CD4-positive, alpha-beta memory T cell (primary cell): ENCODE data around the gene TRIM40. TPM values are rescaled to one million over a fixed set of nuclear protein-coding genes. Genes with fewer than 3 reads are reported as not detected.

Source experiments
- CTCF ChIA-PET: fragments of 350-600 bp; sonication (Branson Sonifier 250); formaldehyde crosslinking; loops from one replicate; lab custom pipeline; 2021; ENCODE audit warnings: inconsistent platforms; ENCODE audit not compliant: partially characterized antibody; lab: Charles Lee
- POLR2A ChIA-PET: fragments of 350-600 bp; sonication (Branson Sonifier 250); formaldehyde crosslinking; loops from one replicate; lab custom pipeline; 2021; ENCODE audit not compliant: partially characterized antibody; lab: Charles Lee
- DNase-seq, 5 donors: peaks; one replicate each; pipeline versions ENCODE4 v3.0.0 to v3.0.0-alpha.2; 2020 to 2022; ENCODE audit warnings: mixed read lengths in 1 of 5
- H3K27ac ChIP-seq: one replicate; pipeline ENCODE4 v1.7.0; 2013; ENCODE audit warnings: low read depth, low read length
- H3K27me3 ChIP-seq: 2 replicates; pipeline ENCODE4 v1.7.0; 2013; ENCODE audit warnings: mild to moderate bottlenecking, low read length, moderate library complexity; ENCODE audit not compliant: insufficient read depth
- H3K36me3 ChIP-seq: 2 replicates; pipeline ENCODE4 v1.7.0; 2013; ENCODE audit warnings: mild to moderate bottlenecking, low read length, moderate library complexity; ENCODE audit not compliant: insufficient read depth
- H3K4me1 ChIP-seq: 2 replicates; pipeline ENCODE4 v1.7.0; 2013; ENCODE audit warnings: mild to moderate bottlenecking, low read length, moderate library complexity; ENCODE audit not compliant: insufficient read depth
- H3K4me3 ChIP-seq, 2 donors: one replicate each; pipeline ENCODE4 v1.7.0; 2013; ENCODE audit warnings: low read length in 2 of 2, mild to moderate bottlenecking in 1 of 2
- H3K9me3 ChIP-seq, 2 donors: one replicate each; pipeline ENCODE4 v1.7.0; 2013; ENCODE audit warnings: low read length in 2 of 2, control low read depth in 1 of 2; ENCODE audit not compliant: control insufficient read depth in 1 of 2
- H3K27ac Mint-ChIP-seq, 7 donors: one replicate each; pipeline ENCODE4 v1.8.0; 2020 to 2021; ENCODE audit warnings: mixed read lengths in 7 of 7, mild to moderate bottlenecking in 6 of 7, inconsistent platforms in 3 of 7, moderate library complexity in 3 of 7
- H3K27me3 Mint-ChIP-seq, 2 donors: one replicate each; pipeline ENCODE4 v1.8.0; 2020 to 2021; ENCODE audit warnings: mixed read lengths in 2 of 2
- H3K36me3 Mint-ChIP-seq, 2 donors: one replicate each; pipeline ENCODE4 v1.8.0; 2020 to 2021; ENCODE audit warnings: mixed read lengths in 2 of 2, inconsistent platforms in 1 of 2, mild to moderate bottlenecking in 1 of 2
- H3K4me1 Mint-ChIP-seq, 4 donors: one replicate each; pipeline ENCODE4 v1.8.0; 2020 to 2021; ENCODE audit warnings: mixed read lengths in 4 of 4, mild to moderate bottlenecking in 1 of 4
- H3K4me3 Mint-ChIP-seq, 8 donors: one replicate each; pipeline ENCODE4 v1.8.0; 2020 to 2021; ENCODE audit warnings: mixed read lengths in 8 of 8, mild to moderate bottlenecking in 7 of 8, moderate library complexity in 6 of 8, inconsistent platforms in 3 of 8
- H3K9me3 Mint-ChIP-seq, 8 donors: one replicate each; pipeline ENCODE4 v1.8.0; 2020 to 2021; ENCODE audit warnings: mixed read lengths in 8 of 8, mild to moderate bottlenecking in 5 of 8, inconsistent platforms in 3 of 8, moderate library complexity in 1 of 8
- intact Hi-C: fragments of 100-400 bp; cut with micrococcal nuclease; formaldehyde crosslinking; loops from one replicate; pipeline ENCODE4 v1.15.1; 2023
- polyA plus RNA-seq, 2 donors: library from polyadenylated mRNA; unstranded; fragments of 300-500 nt; fragmentation: Illumina TruSeq; gene quantifications; one replicate each; pipeline ENCODE4 v1.2.3, GENCODE V29; 2021
- total RNA-seq, 2 experiments: library from RNA; stranded (reverse); gene quantifications; one replicate each; pipeline ENCODE4 v1.2.3, GENCODE V29; 2021

Gene TRIM40
- total and polyA plus RNA-seq, 4 experiments from 2014 or later = not detected

- no peaks in the 10 kb centered on the region for H3K4me1 ChIP-seq
- POLR2A ChIA-PET = no interaction called here
- H3K36me3 Mint-ChIP-seq = no peaks in the 10 kb centered on the region
- no peaks in the 10 kb centered on the region for H3K9me3 ChIP-seq
- H3K4me3 ChIP-seq = no peak overlapping the region
- no peaks in the 10 kb centered on the region for H3K27me3 ChIP-seq
- no peak overlapping the region for H3K4me3 Mint-ChIP-seq
- H3K27ac Mint-ChIP-seq = no peak overlapping the region
- peaks cover 0 to 5% (median 0%) of the 10 kb centered on the region in 4 donors for H3K4me1 Mint-ChIP-seq
- peaks cover 23 to 56% of the 10 kb centered on the region in 2 donors for H3K27me3 Mint-ChIP-seq
- H3K36me3 ChIP-seq = no peaks in the 10 kb centered on the region
- H3K27ac ChIP-seq = no peak overlapping the region
- intact Hi-C loops = no loop called here
- DNase-seq = no peak
- CTCF ChIA-PET = interaction anchor here (1.3 kb wide), 1 partner anchor 17 kb away, joined by 3 read pairs; no protein-coding TSS in a partner anchor
- H3K9me3 Mint-ChIP-seq = no peaks in the 10 kb centered on the region
Observed at GRCh38 chr6:30154061-30154460, 18.1 kb downstream of the TRIM40 start.

- H3K4me3 ChIP-seq = no peak overlapping the region
- no peaks in the 10 kb centered on the region for H3K27me3 ChIP-seq
- ChIA-PET POLR2A (no interaction called here), CTCF (interaction anchor here (1.3 kb wide), 1 partner anchor 16 kb away, joined by 3 read pairs; no protein-coding TSS in a partner anchor)
- Mint-ChIP-seq H3K36me3 (no peaks in the 10 kb centered on the region), H3K27me3 (peaks cover 23 to 60% of the 10 kb centered on the region in 2 donors), H3K27ac (peak overlapping the region in 1 of 7 donors; percentile 5), H3K4me3 (no peak overlapping the region), H3K9me3 (no peaks in the 10 kb centered on the region), H3K4me1 (peaks cover 0 to 5% (median 0%) of the 10 kb centered on the region in 4 donors)
- no peak overlapping the region for H3K27ac ChIP-seq
- DNase-seq = no peak
- no peaks in the 10 kb centered on the region for H3K9me3 ChIP-seq
- H3K36me3 ChIP-seq = no peaks in the 10 kb centered on the region
- intact Hi-C loops = no loop called here
- H3K4me1 ChIP-seq = no peaks in the 10 kb centered on the region
Observed at GRCh38 chr6:30154709-30155519, 19.0 kb downstream of the TRIM40 start.

DNA sequence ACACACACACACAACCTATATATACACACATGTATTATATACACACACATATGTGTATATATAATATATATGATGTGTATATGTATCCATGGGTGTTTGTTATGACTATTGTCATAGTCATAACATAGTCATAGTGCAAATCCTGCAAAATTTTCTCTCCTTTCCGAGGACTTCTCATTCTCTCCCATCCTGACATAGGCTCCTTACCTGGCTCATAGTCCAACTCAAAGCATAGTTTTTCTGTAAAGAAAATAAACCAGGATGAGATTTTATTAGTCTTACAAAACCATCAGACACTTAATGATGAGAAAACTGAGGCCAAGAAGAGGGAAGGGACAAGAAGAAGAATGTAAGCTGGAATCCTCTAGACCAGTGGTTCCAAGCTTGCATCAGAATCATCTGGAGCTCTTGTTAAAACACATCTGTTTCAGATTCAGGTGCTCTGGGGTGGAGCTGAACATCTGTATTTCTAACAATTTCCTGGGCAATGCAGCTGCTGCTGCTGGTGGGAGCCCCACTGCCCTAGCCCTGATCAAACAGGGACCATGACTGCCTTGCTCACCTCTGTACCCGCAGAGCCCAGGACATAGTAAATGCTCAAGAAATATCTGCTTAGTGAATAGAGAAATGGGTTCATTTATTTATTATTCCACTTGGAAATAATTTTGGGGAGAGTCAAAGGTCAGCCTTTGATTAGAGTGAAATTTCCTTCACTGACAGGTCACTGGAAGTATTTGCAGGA, 19.8 kb downstream of the TRIM40 start:
- no peak for DNase-seq
- Mint-ChIP-seq H3K27ac (no peak overlapping the region), H3K4me3 (no peak overlapping the region), H3K36me3 (no peaks in the 10 kb centered on the region), H3K27me3 (peaks cover 17 to 54% of the 10 kb centered on the region in 2 donors), H3K9me3 (no peaks in the 10 kb centered on the region), H3K4me1 (peaks cover 0 to 5% (median 0%) of the 10 kb centered on the region in 4 donors)
- ChIA-PET CTCF (no interaction called here), POLR2A (no interaction called here)
- H3K9me3 ChIP-seq = no peaks in the 10 kb centered on the region
- no peaks in the 10 kb centered on the region for H3K4me1 ChIP-seq
- intact Hi-C loops = no loop called here
- H3K27me3 ChIP-seq = no peaks in the 10 kb centered on the region
- H3K36me3 ChIP-seq = no peaks in the 10 kb centered on the region
- no peak overlapping the region for H3K27ac ChIP-seq
- H3K4me3 ChIP-seq = no peak overlapping the region

DNA sequence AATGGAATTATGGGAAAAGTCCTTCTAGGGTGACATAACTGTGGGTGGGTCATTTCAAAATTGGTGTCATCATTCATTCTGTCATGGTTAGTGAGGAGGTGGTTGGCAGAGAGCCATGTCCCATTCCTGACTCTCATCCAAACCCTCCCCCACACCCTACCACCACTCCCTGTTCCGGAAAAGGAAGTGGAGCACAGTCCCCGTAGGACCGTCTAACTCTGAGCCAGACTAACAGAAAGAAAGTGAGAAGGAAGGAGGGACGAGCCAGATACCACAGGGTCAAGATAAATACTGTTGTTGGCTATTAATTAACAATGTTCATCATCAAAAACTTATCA, 20.3 kb downstream of the TRIM40 start:
- H3K4me1 Mint-ChIP-seq = peaks cover 0 to 5% (median 0%) of the 10 kb centered on the region in 4 donors
- H3K27ac Mint-ChIP-seq = no peak overlapping the region
- ChIA-PET CTCF (no interaction called here), POLR2A (no interaction called here)
- H3K9me3 ChIP-seq = no peaks in the 10 kb centered on the region
- H3K36me3 Mint-ChIP-seq = no peaks in the 10 kb centered on the region
- H3K4me3 ChIP-seq = no peak overlapping the region
- no peak overlapping the region for H3K27ac ChIP-seq
- intact Hi-C loops = no loop called here
- DNase-seq = no peak
- H3K4me3 Mint-ChIP-seq = no peak overlapping the region
- H3K9me3 Mint-ChIP-seq = no peaks in the 10 kb centered on the region
- H3K27me3 ChIP-seq = no peaks in the 10 kb centered on the region
- H3K4me1 ChIP-seq = no peaks in the 10 kb centered on the region
- peaks cover 17 to 52% of the 10 kb centered on the region in 2 donors for H3K27me3 Mint-ChIP-seq
- H3K36me3 ChIP-seq = no peaks in the 10 kb centered on the region

- H3K9me3 Mint-ChIP-seq = no peaks in the 10 kb centered on the region
- H3K27me3 Mint-ChIP-seq = peaks cover 17 to 48% of the 10 kb centered on the region in 2 donors
- intact Hi-C loops = no loop called here
- no peaks in the 10 kb centered on the region for H3K4me1 ChIP-seq
- peaks cover 0 to 2% (median 0%) of the 10 kb centered on the region in 4 donors for H3K4me1 Mint-ChIP-seq
- H3K36me3 Mint-ChIP-seq = no peaks in the 10 kb centered on the region
- POLR2A ChIA-PET = no interaction called here
- no peak overlapping the region for H3K27ac ChIP-seq
- H3K27me3 ChIP-seq = no peaks in the 10 kb centered on the region
- no peak overlapping the region for H3K4me3 ChIP-seq
- H3K36me3 ChIP-seq = no peaks in the 10 kb centered on the region
- no peak for DNase-seq
- CTCF ChIA-PET = no interaction called here
- no peak overlapping the region for H3K27ac Mint-ChIP-seq
- no peak overlapping the region for H3K4me3 Mint-ChIP-seq
- H3K9me3 ChIP-seq = no peaks in the 10 kb centered on the region
Observed at GRCh38 chr6:30156774-30157173, 20.8 kb downstream of the TRIM40 start.

DNA sequence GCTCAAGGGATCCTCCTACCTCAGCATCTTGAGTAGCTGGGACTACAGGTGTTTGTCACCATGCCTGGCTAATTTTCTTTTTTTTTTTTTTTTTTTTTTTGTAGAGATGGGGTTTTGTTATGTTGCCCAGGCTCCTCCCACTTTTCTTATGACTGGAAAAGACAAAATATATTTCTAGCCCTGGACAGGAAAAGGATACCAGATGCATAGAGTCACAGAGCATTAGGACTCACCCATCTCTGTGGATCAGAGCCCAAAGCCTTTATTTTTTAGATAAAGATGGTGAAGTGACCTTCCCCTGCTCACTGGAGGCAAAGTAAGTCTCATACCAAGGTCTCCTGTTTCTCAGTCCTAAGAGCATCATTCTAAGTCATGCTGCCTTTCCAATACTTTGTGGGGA, 21.6 kb downstream of the TRIM40 start:
- H3K4me3 Mint-ChIP-seq = no peak overlapping the region
- H3K27ac Mint-ChIP-seq = no peak overlapping the region
- Histone ChIP-seq H3K36me3 (no peaks in the 10 kb centered on the region), H3K27ac (no peak overlapping the region), H3K4me1 (no peaks in the 10 kb centered on the region), H3K27me3 (no peaks in the 10 kb centered on the region), H3K4me3 (no peak overlapping the region), H3K9me3 (no peaks in the 10 kb centered on the region)
- no peaks in the 10 kb centered on the region for H3K36me3 Mint-ChIP-seq
- H3K9me3 Mint-ChIP-seq = no peaks in the 10 kb centered on the region
- CTCF ChIA-PET = no interaction called here
- POLR2A ChIA-PET = no interaction called here
- H3K4me1 Mint-ChIP-seq = peaks cover 0 to 6% (median 4%) of the 10 kb centered on the region in 4 donors
- no peak for DNase-seq
- intact Hi-C loops = no loop called here
- peaks cover 17 to 49% of the 10 kb centered on the region in 2 donors for H3K27me3 Mint-ChIP-seq

GRCh38 chr6:30157999-30158398, 22.1 kb downstream of the TRIM40 start:
- Histone ChIP-seq H3K4me1 (peaks cover 1% of the 10 kb centered on the region), H3K27ac (no peak overlapping the region), H3K9me3 (no peaks in the 10 kb centered on the region), H3K27me3 (no peaks in the 10 kb centered on the region), H3K4me3 (no peak overlapping the region), H3K36me3 (no peaks in the 10 kb centered on the region)
- no peaks in the 10 kb centered on the region for H3K36me3 Mint-ChIP-seq
- peaks cover 17 to 48% of the 10 kb centered on the region in 2 donors for H3K27me3 Mint-ChIP-seq
- H3K4me3 Mint-ChIP-seq = no peak overlapping the region
- intact Hi-C loops = no loop called here
- ChIA-PET POLR2A (no interaction called here), CTCF (no interaction called here)
- H3K9me3 Mint-ChIP-seq = no peaks in the 10 kb centered on the region
- no peak overlapping the region for H3K27ac Mint-ChIP-seq
- no peak for DNase-seq
- H3K4me1 Mint-ChIP-seq = peaks cover under 1 to 7% (median 5%) of the 10 kb centered on the region in 4 donors
